Measurements from ENCODE around the gene LPA.
A peak's percentile ranks its signal among the peaks of the same experiment; 100 is the strongest.

DNA sequence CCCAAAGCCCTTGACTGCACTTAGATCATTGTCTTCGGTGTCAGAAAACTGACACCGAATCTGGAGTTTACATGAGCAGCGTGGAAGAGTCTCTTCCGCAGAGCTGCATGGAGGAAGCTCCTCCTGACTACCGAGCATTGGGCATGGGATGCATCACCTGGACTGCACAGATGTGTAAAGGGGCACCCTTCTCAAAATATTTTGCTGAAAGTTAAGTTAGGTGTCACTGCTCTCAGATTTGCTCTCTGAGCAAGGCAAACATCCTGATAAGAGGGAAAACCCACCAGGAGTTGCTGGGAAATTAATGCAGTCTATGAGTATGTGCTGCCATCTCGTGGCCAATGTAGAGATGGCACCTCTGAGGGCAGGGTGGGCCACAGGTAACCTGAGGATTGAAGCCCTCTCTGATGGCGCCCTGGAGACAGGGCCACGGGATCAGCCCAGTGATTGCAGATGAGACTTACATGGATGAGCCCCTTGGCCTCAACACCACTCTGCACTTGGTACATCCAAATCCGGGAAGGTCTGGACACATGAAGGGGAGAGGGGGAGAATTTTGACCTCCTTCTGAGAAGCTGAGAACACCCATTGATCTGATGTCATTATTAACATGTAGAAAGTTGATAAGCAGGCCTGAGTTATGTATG is 129.9 kb downstream of the LPA start:
- TF ChIP-seq POLR2AphosphoS5 (IDR thresholded peaks at IDR 0.05), result no peak
- TF ChIP-seq, protein P1, sequence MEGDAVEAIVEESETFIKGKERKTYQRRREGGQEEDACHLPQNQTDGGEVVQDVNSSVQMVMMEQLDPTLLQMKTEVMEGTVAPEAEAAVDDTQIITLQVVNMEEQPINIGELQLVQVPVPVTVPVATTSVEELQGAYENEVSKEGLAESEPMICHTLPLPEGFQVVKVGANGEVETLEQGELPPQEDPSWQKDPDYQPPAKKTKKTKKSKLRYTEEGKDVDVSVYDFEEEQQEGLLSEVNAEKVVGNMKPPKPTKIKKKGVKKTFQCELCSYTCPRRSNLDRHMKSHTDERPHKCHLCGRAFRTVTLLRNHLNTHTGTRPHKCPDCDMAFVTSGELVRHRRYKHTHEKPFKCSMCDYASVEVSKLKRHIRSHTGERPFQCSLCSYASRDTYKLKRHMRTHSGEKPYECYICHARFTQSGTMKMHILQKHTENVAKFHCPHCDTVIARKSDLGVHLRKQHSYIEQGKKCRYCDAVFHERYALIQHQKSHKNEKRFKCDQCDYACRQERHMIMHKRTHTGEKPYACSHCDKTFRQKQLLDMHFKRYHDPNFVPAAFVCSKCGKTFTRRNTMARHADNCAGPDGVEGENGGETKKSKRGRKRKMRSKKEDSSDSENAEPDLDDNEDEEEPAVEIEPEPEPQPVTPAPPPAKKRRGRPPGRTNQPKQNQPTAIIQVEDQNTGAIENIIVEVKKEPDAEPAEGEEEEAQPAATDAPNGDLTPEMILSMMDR (IDR thresholded peaks at IDR 0.05 in 8 of 11, conservative IDR thresholded peaks at IDR 0.05 in 3 of 11), result peak; percentile 79 to 96 (median 93)
